Activated CD4-positive, alpha-beta T cell treated with anti-CD3 and anti-CD28 coated beads, Interleukin-2, amount 50 U/mL, for 1 hour (primary cell): ENCODE measurements around the gene XKRX.

Experiments used
- DNase-seq: peaks from one replicate; pipeline ENCODE4 v3.0.0-alpha.2; 2020

Gene XKRX

DNA sequence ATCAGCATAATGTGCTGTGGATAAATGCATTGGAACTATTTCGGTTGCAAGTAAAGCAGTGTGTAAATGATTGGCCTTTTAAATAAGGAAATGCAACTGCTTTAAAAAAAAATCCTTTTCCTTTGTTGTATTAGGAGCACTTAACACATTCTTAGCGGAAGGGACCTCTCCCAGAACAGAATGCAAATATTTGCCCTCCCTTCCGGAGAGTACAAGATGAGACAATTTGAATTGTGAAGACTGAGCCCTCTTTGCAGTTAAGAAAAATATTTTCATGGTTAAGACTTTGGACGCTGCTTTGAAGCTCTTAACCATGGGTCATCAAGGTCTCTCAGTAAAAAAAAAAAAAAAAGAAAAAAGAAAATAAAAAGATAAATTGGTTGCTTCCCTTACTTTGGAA is 45.1 kb downstream of the XKRX start:
- no peak for DNase-seq

DNA sequence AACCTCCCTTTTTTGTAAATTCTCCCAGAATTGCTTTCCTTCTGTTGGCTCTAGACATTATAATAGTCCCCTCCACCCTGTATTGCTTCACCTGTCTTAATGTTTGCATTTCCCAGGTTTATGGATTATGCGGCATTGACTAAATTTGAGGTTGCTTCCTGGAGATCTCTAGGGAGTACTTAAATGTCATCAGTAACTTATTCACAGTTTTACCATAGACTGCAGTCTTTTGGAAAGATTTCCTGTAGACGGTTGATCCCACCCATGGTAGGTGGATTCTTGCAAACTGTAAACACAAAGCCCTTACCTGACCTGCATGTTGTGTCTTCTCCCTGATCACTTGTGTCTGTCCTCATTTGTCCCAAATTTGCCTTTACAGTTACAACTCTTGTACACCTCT is 48.3 kb downstream of the XKRX start:
- DNase-seq, result no peak

DNA sequence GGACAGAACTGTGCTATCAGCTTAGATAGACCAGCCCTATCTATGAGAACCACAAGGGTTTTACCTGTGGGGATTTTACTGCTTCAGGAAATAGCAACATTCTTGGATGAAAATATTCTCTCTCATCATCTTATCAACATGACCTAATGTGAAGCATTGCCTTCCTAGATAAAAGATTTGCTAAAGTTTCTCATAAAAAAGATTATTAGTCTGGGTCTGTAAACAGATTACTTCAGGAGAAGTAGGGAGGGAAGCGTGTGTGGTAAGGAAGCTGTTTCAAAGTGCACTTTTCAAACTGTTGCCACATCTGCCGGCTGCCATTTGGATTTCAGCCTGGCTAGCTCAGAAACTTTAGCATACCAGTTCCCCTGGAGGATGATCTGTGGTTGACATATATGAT is 54.4 kb downstream of the XKRX start, which contains the start of gene NOX1:
Gene NOX1, minus strand, starts transcription at position 35 of the 400 bp plus-strand sequence. CDS start 220 bp downstream, outside the sequence.
- no peak for DNase-seq

DNA sequence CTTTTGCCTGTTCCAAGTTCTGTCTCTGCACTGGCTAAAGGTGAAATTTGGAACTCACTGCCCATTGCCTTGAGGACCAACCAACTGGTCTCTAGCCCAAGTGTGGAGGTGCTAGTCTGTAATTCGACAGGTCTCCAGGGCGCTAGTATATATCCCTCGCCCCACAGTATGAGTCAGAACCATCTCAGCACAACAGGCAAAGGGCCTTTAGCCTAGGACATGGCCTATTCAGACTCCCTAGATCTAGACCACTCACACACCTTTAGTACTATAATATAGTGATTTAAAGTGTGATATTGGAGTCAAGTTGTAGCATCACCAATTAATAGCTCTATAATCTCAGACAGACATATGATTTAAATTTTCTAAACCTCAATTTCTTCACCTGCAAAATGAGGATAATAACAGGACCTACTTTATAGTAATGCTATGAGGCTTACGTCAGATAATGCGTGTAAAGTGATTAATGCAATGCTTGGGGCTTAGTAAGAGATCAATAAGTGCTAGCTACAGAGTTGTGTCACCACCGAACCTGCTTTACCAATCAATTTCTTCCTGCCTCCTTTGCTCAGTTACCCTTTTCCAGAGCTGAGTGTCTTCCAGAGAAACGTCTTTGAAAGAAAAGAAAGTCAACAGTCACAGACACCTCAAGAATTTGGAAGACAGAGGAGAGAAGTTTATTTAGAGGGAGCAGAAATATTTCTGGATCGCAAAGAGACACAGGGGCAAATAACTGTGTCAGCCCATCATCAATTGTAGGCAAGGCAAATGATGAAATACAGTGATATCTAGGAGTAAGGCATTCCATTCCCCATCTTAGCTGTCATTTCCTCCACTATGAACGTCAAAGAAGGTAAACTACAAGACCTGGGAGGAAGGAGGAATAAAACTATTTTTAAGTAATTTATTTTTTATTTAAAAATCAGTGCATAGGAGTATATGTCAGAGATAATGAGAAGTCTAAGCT is 56.8 kb downstream of the XKRX start:
- no peak for DNase-seq

DNA sequence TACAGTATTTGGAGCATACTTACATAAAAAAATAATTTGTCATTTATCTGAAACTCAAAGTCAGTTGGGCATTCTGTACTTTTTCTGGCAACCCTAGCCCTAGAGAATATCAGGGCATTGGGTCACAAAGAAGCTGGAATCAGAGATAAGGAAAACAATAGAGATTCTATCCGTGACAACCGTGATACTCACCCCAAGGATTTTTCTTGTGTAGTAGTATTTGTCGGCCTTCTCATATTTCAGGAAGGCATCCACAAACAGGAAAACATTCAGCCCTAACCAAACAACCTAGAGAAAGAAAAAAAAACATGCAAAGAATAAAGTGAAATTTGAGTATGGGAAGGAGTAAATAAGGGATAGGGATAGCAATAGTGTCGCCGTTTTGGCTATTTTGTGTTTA is 58.2 kb downstream of the XKRX start:
- no peak for DNase-seq

DNA sequence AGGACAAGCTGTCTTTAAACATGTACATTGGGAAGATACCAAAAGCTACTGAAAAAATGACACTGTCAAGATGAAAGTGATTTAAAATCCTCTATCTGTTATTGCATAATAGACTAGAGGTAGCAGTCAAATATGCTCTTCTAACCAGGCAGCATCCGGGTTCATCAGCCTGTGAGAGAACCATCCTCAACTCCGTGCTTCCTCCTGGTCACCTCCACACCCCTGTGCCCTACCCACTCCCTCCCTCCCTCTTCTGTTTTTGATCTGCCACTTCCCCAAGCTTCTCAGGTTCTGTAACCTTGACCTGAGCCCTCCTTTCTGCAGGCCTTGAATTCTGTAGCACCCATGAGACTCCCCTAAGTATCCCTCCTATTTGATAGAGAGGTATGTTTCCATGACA is 60.4 kb downstream of the XKRX start:
- no peak for DNase-seq

DNA sequence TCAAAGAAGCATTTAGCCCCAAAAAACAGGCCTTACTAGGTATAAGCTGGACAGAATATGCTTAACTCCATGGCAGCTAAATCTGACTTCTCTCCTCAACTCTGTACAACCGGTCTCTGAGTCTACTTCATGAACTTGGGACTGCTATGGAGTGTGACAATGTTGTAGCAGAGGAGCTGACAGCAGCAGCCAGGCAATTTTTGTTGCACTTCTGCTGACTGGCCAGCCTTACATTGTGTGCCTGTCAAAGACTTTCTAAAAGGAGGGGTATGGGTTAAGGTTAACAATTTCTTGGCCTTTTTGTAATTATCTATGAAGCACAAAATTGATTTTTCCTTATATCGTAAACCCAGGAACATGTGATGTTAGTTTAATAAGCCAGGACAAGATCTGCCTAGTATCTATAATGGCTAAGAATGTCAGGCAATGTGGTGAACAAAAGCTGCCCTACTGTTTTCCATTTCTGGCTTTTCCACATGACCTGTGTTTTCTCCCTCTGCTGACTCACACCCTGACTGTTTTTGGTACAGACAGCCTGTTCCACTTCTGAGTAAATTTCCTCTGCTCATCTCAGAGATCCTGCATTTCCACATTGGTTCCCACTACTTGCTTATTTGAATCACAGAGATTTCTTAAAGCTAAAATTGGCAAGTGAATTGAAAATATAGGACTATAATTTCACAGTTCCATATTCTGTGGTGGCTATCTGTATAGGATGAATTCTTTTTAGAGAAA is 63.9 kb downstream of the XKRX start:
- DNase-seq, result no peak
